GM18526 (cell line): Measurements from ENCODE around the gene EPB41L3.

Source experiments
- POLR2A ChIP-seq: IDR thresholded peaks from 3 replicates; pipeline ENCODE4 v1.6.1; 2011; ENCODE audit not compliant: insufficient read length; ENCODE audit errors: extremely low read depth

Gene EPB41L3

DNA sequence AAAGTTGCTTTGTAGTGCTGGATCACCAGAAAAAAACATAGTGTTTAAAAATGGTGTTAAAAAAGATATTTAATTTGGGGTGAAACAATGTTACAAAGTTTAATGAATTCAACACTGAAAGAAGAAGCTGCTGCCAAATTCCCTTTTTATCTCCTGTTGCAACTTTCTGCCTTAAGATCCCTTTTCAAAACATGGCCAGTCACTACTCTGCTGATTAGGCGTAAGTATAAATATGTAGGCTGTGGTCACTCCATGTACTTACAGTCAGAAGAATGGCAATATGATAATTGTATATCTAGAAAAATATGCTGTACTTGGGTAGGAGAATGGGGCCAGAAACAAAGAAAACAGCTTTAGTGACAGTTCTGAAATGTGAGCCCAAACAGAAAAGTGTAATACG is 124.8 kb downstream of the EPB41L3 start:
- TF ChIP-seq POLR2A, result no peak

DNA sequence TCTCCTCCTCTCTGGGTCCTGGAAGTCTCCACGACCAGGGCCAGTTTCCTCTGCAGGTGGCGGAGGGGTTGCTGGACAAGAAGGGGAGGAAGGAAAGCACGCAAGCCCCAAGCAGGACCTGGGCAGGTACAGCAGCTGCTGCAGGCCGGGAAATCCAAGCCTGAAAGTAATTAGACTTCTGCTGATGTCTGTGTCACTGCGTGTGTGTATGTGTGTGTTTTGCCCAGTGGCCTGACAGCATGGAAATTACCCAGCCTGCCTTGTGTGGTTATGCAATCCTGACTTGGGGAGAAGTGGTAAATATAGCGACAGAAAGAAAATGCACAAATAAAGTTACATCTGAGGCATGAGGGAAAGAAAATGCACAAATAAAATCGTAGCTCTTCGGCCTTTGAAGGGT is 126.5 kb downstream of the EPB41L3 start:
- TF ChIP-seq POLR2A, result no peak

DNA sequence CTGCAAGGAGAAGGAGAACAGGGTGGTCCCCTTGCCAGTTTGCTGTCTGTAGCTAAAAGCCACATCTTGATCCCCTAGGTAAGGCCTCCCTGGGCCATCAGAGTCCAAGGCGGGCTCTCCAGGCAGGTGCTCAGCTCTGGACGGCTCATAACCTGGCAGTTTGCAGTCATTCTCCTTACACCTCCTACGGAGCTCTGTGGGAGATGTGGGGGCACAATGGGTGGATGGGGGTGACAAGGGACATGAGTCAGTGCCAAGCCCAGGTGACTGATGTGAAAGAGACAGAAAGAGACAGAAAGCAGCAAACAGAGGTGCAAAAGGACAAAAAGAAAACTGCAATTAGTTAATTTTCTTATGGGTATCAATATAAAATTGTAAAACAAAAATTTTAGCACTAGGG is 127.7 kb downstream of the EPB41L3 start:
- no peak for TF ChIP-seq POLR2A

DNA sequence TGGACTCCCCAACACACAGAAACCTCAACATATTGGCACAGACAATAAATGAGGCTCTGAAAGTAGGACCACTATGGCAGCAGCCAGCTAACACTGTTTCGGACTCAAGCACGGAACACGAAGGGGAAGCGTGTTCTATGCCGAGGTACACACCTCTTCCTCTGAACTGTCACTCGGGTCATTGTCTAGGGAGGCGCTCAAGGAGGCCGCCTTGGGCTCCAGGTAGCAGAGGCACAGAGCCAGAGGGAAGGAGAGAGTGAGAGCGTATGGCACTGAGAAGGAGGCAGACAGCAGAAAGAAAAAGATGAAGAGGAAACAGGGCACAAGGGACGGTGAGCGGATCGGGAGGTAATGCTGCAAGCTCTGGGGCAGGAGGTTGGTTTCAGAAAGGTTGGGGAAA is 128.1 kb downstream of the EPB41L3 start:
- no peak for TF ChIP-seq POLR2A

DNA sequence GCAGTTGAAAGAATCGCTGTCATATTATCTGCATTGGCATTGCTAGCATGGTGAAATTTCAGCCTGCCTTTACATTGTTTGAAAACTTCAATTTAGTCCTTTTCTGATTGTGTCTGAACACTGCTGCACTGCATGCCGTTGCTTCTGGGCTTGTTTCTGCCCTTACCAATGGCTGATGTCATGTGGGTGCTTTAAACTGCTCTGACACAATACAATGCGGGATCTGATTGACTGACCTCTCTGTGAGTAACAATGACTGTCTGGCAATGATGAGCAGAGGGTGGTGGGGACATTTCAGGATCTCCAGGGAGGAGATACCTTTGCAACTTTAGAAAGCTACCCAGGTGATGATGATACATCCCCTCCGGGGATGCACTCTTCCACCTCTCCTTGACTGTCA is 128.8 kb downstream of the EPB41L3 start:
- TF ChIP-seq POLR2A, result no peak

DNA sequence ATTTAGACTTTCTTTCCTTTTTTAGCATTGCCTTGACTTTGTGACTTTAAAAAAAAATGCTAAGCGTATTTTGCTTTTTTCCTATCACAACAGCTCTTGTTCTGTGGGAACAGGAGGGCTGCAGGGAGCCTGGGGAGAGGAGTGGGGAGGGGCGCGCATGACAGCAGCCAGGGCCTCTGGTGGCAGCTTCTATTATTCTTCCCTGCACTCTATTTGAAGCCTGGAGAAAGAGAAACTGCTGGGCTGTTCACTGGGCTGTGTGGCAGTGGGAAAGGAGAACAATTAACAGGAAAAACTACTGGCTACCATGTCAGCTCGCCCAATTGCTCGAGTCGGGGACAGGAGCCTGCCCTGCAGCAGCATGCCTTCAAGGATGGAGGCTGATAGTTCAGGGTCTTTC is 129.3 kb downstream of the EPB41L3 start:
- TF ChIP-seq POLR2A, result no peak

DNA sequence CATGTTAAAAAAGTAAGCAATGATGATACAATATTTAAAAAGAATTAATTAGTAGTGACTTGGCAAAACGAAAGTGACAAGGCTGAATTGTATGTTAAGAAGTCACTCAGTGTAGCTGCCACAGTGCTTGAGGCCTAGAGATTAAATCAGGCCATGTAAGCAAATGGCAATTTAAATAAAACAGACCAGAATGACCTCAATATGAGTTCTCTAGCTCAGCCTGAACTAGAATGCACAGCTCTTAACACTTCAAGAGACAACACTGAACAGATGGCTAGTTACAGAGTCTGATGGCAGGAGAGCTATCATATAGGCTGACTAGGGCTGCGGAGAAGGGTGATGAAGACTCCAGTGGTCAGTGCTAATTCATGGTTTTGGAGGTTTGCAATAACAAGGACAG is 130.3 kb downstream of the EPB41L3 start:
- TF ChIP-seq POLR2A, result no peak

DNA sequence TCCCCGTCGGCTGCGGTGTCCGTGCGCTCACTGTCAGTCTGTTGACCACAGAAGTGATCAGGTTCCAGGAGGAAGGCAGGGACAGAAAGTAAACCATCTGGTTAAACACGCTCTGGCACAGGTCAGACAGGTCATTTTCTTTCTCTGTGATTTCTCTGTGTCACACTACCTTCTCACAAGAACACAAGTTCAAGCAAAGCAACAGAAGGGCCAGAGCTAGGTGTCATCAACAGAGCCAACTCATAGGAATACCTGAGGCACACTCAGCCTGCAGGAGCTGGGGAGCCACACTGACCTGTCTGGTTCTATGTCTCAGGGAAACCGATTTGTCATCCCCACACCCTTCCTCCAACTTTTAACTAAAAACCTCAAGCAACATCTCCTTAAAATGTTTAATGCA is 133.2 kb downstream of the EPB41L3 start:
- no peak for TF ChIP-seq POLR2A

DNA sequence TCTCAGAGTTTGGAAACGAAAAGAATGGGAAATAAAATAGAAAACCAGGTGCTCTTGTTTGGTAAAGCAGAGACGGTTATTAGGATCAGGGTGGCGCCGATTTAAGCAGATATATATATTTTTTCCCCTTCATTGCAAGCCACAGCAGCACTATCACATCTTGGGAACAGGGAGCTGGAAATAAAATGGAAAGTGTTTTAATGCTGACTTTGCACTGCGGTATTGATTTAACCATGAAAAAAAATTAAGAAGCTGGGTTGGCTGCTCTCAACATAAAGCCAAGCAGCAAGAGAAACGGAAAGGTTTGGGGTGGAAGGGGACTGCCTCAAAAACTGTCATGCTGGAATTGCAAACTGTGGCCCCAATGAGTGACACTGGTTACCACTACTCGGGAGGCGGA is 145.5 kb downstream of the EPB41L3 start:
- no peak for TF ChIP-seq POLR2A

DNA sequence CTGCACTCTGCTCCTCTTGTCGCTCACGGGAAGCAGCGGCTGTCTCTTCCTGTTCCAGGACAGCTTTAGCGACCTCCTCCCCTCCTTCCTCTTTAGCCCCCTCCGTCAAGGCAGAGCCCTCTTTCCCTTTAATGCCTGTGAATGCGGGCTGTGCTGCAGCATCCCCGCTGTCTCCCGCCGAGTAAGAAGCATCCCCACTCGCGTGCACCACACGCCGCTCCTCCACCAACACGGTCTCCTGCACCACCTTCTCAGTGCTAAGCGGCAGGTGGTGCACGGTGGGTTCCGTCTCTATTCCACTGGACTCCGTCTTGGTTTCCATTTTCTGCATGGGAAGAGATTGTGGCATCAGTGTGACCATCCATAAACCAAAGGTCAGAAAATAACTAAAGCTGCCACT is 146.7 kb downstream of the EPB41L3 start:
- no peak for TF ChIP-seq POLR2A

DNA sequence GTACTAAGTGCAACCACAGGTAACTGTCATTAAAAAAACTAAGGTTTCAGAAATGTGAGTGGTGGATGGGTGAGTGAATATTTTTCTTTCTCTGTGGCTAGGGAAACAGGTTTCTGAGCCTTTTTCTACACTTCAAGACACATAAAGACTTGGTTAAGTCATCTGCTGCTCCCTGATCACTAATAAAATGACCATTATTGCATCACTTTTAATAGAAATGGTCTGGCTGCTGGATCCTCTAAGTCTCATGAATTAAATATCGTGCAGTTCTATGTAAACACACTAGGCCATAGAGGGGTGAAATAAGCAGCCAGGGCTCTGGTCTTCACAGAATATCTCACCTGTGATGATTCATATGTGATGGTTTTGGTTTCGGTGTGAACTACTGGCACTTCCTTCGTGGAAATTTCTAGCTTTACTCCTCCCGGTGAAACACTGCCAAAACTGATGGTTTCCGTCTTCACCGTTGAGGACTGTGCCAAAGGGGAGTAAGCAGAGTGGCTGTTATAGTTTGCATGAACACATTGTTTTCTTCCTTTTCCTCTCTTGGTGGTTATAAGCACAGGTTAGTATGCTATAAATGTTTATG is 147.8 kb downstream of the EPB41L3 start:
- no peak for TF ChIP-seq POLR2A

DNA sequence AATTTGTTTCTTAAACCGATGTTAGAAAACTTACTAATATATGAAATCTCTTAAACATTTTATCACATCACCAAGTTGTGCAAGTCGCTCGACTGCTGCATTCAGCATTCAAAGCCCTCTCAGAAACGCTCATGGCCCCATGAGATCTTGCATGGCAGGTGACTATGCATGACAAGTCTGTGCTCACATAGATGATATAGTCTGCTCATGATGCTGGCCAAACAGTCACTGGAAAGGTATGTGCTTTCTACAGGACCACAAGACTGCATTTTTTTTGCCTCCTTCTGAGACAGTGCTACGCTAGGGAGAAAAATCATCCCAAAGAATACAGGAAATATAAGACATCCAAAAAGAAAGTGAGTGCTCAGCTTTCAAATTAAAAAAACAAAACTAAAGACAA is 150.0 kb downstream of the EPB41L3 start:
- TF ChIP-seq POLR2A, result no peak

DNA sequence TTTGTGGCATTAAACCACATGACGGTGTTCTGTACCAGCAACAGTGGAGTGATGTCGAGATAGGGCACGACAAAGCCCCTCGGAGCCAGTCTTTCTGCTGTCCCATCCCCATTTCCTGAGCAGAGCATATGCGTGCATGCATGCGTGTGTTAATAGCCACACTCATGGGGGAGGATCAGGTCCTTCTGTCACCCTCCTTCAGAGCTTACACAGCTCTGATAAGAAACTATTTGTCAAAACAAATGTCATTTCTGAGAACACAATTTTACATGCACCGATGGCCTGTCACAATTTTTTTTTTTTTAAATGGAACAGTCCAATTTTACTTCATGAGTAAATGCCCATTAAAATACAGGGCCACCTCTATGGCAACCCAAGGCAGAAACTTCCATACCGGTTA is 152.4 kb downstream of the EPB41L3 start:
- TF ChIP-seq POLR2A, result no peak

DNA sequence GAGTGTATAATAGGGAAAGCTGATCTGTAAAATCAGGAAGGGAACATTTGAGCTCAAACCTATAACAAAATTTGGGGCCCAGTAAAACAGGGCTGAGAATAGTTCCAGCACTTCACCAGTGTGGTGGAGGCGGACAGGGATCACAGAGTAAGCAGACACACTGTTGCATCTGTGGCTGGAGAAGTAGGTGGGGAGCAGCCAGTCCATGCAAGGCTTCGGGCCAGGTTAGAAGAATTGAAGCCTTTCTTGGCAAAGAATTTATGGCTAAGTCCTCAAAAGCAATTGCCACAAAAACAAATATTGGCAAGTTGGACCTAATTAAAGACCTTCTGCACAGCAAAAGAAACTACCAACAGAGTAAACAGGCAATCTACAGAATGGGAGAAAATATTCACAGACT is 154.4 kb downstream of the EPB41L3 start:
- TF ChIP-seq POLR2A, result no peak

DNA sequence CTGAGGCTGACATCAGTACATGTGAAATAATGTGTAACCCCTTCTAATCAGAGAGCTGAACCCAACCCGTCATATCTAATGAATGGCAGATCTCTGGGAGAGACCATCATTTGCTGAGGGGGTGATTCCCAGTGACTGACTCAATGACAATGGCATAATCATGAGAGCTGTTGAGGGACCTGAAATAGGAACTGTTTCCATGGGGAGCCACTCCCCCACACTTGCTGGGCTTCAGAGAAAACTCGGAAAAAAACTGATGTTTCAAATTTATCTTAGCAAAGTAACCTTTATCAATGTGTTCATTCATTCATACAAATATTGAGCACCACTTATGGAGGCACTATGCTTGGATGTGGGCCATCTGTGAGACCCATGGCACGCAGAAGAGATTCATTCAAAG is 154.9 kb downstream of the EPB41L3 start:
- TF ChIP-seq POLR2A, result no peak

DNA sequence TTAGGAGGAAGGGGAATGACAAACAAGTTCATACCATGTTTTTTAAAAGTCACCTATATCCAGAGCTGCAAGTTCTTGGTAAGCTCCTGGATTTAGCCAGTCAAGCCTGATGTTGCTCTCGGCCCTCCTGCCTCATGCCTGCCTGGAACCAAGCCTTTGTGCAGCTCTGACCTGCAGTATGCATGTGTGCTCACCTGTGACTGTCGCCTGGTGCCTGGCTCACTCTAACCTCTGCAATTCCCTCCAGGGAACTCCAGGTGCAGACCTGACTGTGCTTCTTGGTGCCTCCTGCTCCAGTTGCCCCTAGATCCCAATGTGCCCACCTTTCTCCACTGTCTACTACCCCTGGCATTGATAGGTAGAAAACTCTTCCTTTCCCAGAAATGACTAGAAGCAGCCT is 163.2 kb downstream of the EPB41L3 start:
- no peak for TF ChIP-seq POLR2A

DNA sequence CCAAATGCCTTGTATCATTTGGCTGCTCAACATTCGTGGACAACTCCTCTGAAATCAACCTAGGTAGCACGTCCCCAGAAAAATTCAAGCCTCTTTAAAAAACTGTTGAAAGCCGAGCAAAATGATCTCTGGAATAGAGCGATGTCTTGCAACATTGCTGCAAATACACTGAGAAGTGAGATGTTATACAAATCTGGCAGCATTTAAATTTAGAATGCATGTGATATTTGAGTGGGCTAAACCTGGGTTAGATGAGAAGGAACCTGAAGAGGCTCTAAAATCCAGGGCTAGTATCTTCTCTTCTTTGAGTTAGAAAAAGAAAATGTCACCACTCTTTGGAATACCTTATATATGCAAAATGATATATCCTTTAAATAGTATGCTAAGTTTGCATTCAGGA is 166.8 kb downstream of the EPB41L3 start:
- no peak for TF ChIP-seq POLR2A

DNA sequence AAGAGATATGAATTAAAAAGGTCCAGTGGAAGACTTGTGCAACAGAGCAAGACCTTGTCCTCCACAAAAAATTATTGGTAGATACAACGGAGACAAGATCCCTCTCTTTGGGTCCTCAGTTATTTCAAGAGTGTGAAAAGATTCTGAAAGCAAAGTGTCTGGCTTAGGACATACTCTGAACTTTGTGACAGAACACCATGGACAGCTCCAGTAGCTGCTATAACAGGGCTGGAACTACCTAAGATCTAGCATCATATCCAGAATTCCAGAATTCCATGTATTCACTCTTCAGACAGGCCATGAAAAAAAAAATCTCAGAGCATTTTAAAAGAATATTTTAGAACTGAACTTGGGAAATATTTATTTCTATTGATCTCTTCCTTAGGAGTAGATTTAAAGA is 173.5 kb downstream of the EPB41L3 start:
- TF ChIP-seq POLR2A, result no peak
